GM21786 (cell line): ENCODE data around the gene IRF5.

Experiments used
- ATAC-seq: cut with Tn5 transposase; IDR thresholded peaks from one replicate; pipeline ENCODE4 v1.9.1; 2021; ENCODE audit not compliant: unreplicated experiment

IRF5 gene

GRCh38 chr7:128919881-128920799, 17.6 kb upstream of the IRF5 start:
- ATAC-seq: no peak

GRCh38 chr7:128920913-128921582, 16.7 kb upstream of the IRF5 start:
- ATAC-seq: no peak

- no peak for ATAC-seq
Observed at GRCh38 chr7:128921866-128922440, 15.8 kb upstream of the IRF5 start.

GRCh38 chr7:128922496-128923410, 15.0 kb upstream of the IRF5 start:
- ATAC-seq: no peak

GRCh38 chr7:128923411-128923800, 14.3 kb upstream of the IRF5 start:
- ATAC-seq: no peak

GRCh38 chr7:128924707-128925588, 12.8 kb upstream of the IRF5 start:
- no peak for ATAC-seq

GRCh38 chr7:128928159-128928813, 9.4 kb upstream of the IRF5 start:
- no peak for ATAC-seq

- no peak for ATAC-seq
Observed at GRCh38 chr7:128928882-128929788, 8.6 kb upstream of the IRF5 start.

GRCh38 chr7:128931190-128931798, 6.4 kb upstream of the IRF5 start:
- ATAC-seq: no peak

- ATAC-seq: no peak
Observed at GRCh38 chr7:128931965-128932861, 5.5 kb upstream of the IRF5 start.

- ATAC-seq: no peak
Observed at GRCh38 chr7:128932862-128933179, 4.9 kb upstream of the IRF5 start.

GRCh38 chr7:128933180-128933891, 4.4 kb upstream of the IRF5 start:
- ATAC-seq: peak; percentile 31

- peak; percentile 29 for ATAC-seq
Observed at GRCh38 chr7:128934361-128935341, 3.1 kb upstream of the IRF5 start.

- ATAC-seq: no peak
Observed at GRCh38 chr7:128935342-128935730, 2.4 kb upstream of the IRF5 start.

- no peak for ATAC-seq
Observed at GRCh38 chr7:128936798-128937197, 929 bp upstream of the IRF5 start.
